Epidermal melanocyte (primary cell): ENCODE results near the gene CRELD1.

Experiments used
- DNase-seq: peaks from one replicate; pipeline ENCODE4 v3.0.0; 2011; ENCODE audit warnings: low spot score; ENCODE audit not compliant: insufficient read length

The CRELD1 gene

DNA sequence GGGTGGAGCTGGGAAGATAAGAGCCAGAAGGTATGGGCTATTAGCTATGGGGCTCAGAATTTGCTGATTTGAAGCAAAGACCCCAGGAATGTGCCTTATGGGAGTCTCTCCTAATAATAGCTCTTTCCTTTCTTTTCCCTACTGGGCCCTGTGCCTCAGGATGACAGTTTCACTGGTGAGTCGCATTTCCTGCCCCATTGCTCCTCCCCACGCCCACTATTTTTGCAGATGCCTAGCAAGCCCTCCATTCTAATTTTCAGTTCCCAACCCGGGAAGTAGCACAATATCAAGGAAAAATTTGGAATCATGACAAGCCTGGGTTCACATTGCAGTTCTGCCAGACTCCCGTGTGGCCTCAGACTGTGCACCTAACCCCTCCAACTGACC lies 30.4 kb upstream of the CRELD1 start:
- DNase-seq: no peak

DNA sequence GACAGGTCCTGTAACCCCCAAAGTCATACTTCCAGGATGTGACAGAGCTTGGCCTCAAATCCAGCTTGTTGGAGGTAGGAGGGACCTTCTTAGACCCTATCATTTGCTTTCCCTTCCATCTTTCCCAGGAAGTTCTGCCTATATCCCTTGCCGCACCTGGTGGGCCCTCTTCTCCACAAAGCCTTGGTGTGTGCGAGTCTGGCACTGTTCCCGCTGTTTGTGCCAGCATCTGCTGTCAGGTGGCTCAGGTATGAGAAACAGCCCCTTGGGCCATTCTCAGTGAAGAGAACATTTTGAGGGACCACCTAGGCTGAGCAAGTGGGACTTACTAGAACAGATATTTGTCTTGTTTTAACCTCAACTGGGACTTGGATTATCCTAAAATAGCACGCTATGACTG lies 29.7 kb upstream of the CRELD1 start:
- DNase-seq: no peak

- no peak for DNase-seq
Measured at GRCh38 chr3:9906480-9906879, 27.2 kb upstream of the CRELD1 start.

GRCh38 chr3:9908286-9908685 lies 25.3 kb upstream of the CRELD1 start:
- DNase-seq: no peak

GRCh38 chr3:9909221-9910013 lies 24.2 kb upstream of the CRELD1 start:
- DNase-seq: no peak

- no peak for DNase-seq
Measured at GRCh38 chr3:9911863-9912262, 21.8 kb upstream of the CRELD1 start.

DNA sequence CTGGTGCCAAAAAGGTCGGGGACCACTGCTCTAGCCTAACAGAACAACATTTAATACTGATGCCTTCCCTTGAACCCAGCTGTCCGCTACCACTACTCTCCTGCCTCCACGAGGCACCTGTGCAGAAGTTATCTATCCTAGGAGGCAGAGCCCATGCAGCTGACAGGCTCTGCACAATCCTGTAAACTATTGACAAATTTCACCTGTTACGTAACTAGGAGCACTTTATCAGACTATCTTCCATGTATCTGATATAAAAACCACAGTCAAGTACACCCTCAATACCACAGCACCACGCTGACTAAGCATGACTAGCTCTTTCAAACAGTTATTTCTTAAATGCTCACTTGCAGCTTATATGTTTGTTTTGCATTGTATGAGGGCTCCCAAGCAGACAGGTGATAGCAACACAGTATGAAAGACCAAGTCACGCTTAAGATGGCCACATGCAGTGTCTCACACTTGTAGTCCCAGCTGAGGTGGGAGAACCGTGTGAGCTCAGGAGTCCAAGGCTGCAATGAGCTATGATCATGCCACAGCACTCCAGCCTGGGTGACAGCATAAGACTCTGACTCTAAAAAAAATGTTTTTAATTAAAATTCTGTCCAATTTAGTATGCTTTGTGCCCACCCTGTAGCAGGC lies 21.2 kb upstream of the CRELD1 start:
- no peak for DNase-seq

GRCh38 chr3:9913601-9914000 lies 20.0 kb upstream of the CRELD1 start:
- DNase-seq: no peak

- no peak for DNase-seq
Measured at GRCh38 chr3:9914011-9914410, 19.6 kb upstream of the CRELD1 start.

- no peak for DNase-seq
Measured at GRCh38 chr3:9914559-9915253, 18.9 kb upstream of the CRELD1 start.

DNA sequence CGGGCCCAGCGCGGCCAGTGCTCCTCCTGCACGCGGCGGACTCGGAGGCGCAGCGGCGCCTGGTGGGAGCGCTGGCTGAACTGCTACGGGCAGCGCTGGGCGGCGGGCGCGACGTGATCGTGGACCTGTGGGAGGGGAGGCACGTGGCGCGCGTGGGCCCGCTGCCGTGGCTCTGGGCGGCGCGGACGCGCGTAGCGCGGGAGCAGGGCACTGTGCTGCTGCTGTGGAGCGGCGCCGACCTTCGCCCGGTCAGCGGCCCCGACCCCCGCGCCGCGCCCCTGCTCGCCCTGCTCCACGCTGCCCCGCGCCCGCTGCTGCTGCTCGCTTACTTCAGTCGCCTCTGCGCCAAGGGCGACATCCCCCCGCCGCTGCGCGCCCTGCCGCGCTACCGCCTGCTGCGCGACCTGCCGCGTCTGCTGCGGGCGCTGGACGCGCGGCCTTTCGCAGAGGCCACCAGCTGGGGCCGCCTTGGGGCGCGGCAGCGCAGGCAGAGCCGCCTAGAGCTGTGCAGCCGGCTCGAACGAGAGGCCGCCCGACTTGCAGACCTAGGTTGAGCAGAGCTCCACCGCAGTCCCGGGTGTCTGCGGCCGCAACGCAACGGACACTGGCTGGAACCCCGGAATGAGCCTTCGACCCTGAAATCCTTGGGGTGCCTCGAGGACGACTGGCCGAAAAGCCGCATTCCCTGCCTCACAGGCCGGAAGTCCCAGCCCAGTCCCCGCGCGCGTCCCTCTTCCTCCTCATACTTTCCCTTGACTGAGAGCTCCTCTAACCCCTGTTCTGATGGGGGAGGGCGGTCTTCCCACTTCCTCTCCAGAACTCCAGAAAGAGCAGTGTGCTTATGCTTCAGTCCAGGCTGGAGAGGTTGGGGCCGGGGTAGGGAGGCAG lies 18.1 kb upstream of the CRELD1 start:
- DNase-seq: no peak

- no peak for DNase-seq
Measured at GRCh38 chr3:9916346-9916733, 17.3 kb upstream of the CRELD1 start.

DNA sequence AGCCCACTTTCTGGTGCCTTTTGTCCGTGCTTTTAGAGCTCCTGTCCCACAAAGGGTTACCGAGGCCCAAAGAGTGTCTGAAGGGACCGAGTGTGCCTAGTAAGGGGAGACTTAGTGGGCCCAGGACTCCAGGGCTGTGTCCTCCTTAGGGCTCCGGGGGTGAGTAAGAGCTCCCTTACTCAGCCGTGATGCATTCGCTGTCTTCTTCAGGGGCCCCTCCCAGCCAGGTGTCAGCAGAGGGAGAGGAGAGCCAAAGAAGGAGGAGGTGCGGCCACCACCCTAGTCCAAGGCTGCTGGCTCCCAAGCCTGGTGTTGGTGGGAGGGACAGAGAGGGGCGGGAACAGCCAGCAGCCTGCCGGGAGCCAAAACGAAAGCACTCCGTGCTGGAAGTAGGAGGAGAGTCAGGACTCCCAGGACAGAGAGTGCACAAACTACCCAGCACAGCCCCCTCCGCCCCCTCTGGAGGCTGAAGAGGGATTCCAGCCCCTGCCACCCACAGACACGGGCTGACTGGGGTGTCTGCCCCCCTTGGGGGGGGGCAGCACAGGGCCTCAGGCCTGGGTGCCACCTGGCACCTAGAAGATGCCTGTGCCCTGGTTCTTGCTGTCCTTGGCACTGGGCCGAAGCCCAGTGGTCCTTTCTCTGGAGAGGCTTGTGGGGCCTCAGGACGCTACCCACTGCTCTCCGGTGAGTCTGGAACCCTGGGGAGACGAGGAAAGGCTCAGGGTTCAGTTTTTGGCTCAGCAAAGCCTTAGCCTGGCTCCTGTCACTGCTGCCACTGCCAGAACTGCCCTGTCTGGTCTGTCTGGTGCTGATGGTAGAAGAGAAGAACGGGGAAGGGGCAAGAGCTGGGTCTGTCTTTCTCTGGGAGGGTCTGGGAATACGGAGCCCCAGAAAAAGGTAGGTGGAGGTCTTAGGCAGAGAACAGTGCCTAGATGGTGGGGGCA lies 16.6 kb upstream of the CRELD1 start, which contains the start of gene IL17RC:
Gene IL17RC, plus strand, starts transcription at position 365 of the 947 bp plus-strand sequence. Its CDS starts 218 bp downstream, at position 583.
- DNase-seq: peak; percentile 88

- DNase-seq: no peak
Measured at GRCh38 chr3:9917820-9918219, 15.8 kb upstream of the CRELD1 start.

DNA sequence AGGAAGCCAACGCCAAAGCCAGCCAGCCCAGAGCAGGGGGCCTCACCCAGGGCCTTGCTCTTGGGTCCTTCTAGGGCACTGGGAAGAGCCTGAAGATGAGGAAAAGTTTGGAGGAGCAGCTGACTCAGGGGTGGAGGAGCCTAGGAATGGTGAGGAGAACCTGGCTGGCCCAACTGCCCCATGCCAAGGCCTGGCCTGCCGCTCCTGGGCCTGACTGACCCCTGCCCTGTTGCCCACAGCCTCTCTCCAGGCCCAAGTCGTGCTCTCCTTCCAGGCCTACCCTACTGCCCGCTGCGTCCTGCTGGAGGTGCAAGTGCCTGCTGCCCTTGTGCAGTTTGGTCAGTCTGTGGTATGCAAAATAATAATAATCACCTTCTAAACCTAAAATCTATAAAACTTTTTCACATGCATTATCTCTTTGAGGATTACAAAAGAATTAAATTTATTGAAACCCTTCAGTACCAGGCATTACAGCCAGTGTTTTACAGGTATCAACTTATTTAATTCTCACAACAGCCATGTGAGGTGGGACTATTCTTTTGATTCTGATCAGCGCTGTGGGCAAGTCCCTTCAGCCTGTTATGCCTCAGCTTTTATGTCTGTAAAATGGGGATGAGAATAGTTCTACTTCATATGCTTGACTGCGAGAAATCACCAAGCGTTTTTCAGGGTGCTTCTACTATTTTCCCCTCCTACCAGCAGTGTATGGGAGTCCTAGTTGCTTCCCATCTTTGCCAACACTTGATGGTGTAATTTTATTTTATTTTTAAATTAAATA lies 15.2 kb upstream of the CRELD1 start:
- DNase-seq: no peak

DNA sequence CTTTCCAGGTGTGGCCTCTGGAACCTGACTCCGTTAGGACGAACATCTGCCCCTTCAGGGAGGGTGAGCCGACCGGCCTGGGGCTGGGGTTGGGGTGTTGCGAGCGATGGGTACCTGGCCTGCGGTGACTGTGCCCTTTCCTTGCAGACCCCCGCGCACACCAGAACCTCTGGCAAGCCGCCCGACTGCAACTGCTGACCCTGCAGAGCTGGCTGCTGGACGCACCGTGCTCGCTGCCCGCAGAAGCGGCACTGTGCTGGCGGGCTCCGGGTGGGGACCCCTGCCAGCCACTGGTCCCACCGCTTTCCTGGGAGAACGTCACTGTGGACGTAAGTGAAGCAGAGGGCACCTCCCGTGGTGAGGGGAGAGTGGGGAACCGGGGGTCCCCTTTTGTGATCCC lies 5.5 kb upstream of the CRELD1 start:
- DNase-seq: no peak

- DNase-seq: no peak
Measured at GRCh38 chr3:9930804-9931418, 2.7 kb upstream of the CRELD1 start.

GRCh38 chr3:9932535-9932842 lies 1.1 kb upstream of the CRELD1 start:
- no peak for DNase-seq

DNA sequence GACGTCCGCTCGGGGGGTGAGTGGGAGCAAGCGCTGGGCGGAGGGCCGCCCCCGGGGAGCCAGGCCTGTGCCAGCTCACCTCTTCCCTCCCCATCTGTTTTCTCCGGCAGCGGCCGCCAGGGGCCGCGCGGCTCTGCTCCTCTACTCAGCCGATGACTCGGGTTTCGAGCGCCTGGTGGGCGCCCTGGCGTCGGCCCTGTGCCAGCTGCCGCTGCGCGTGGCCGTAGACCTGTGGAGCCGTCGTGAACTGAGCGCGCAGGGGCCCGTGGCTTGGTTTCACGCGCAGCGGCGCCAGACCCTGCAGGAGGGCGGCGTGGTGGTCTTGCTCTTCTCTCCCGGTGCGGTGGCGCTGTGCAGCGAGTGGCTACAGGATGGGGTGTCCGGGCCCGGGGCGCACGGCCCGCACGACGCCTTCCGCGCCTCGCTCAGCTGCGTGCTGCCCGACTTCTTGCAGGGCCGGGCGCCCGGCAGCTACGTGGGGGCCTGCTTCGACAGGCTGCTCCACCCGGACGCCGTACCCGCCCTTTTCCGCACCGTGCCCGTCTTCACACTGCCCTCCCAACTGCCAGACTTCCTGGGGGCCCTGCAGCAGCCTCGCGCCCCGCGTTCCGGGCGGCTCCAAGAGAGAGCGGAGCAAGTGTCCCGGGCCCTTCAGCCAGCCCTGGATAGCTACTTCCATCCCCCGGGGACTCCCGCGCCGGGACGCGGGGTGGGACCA lies 632 bp upstream of the CRELD1 start:
- peak; percentile 53 for DNase-seq
